Activated CD8-positive, alpha-beta T cell treated with anti-CD3 and anti-CD28 coated beads for 36 hours (primary cell): ENCODE measurements around the gene RNF150. TPM values are rescaled to one million over a fixed set of nuclear protein-coding genes. Genes with fewer than 3 reads are reported as not detected.

Source experiments
- ATAC-seq: fragments of 200-7000 bp; cut with Tn5 transposase; one replicate; pipeline ENCODE4 v1.10.0; 2021; ENCODE audit warnings: mild to moderate bottlenecking, moderate library complexity
- CTCF ChIA-PET: fragments of 350-600 bp; sonication (Branson Sonifier 250); formaldehyde crosslinking; loops from one replicate; lab custom pipeline; 2021; ENCODE audit warnings: antibody characterized with exemption; lab: Charles Lee
- POLR2A ChIA-PET: fragments of 350-600 bp; sonication (Branson Sonifier 250); formaldehyde crosslinking; loops from one replicate; lab custom pipeline; 2021; ENCODE audit warnings: antibody characterized with exemption; lab: Charles Lee
- DNase-seq: peaks from one replicate; pipeline ENCODE4 v3.0.0-alpha.2; 2020
- H3K27ac Mint-ChIP-seq: one replicate; pipeline ENCODE4 v1.8.0; 2021; ENCODE audit warnings: mild to moderate bottlenecking, mixed read lengths
- H3K27me3 Mint-ChIP-seq: one replicate; pipeline ENCODE4 v1.8.0; 2021; ENCODE audit warnings: mixed read lengths
- H3K36me3 Mint-ChIP-seq: one replicate; pipeline ENCODE4 v1.8.0; 2021; ENCODE audit warnings: low read depth, mixed read lengths
- H3K4me1 Mint-ChIP-seq: one replicate; pipeline ENCODE4 v1.8.0; 2021; ENCODE audit warnings: low read depth, mixed read lengths
- H3K4me3 Mint-ChIP-seq: one replicate; pipeline ENCODE4 v1.8.0; 2021; ENCODE audit warnings: mild to moderate bottlenecking, moderate library complexity, mixed read lengths
- H3K9me3 Mint-ChIP-seq: one replicate; pipeline ENCODE4 v1.8.0; 2021; ENCODE audit warnings: mixed read lengths
- CTCF ChIP-seq: fragments of 200-600 bp; IDR thresholded peaks from one replicate; pipeline ENCODE4 v1.8.0; 2022; ENCODE audit warnings: antibody characterized with exemption, mild to moderate bottlenecking
- intact Hi-C: fragments of 100-400 bp; cut with micrococcal nuclease; formaldehyde crosslinking; loops from one replicate; pipeline ENCODE4 v1.10.0; 2022
- total RNA-seq, 2 experiments: library from RNA; stranded (reverse); gene quantifications; one replicate each; pipeline ENCODE4 v1.2.3, GENCODE V29; 2021

The RNF150 gene
- total RNA-seq, 2 experiments from 2014 or later, result 0.09 to 0.43 TPM

- POLR2A ChIA-PET, result no interaction called here
- CTCF ChIA-PET, result no interaction called here
- no peak for TF ChIP-seq CTCF
- Mint-ChIP-seq H3K4me1 (no peaks in the 10 kb centered on the region), H3K4me3 (no peak overlapping the region), H3K27ac (no peak overlapping the region), H3K27me3 (peaks cover 2% of the 10 kb centered on the region), H3K9me3 (no peaks in the 10 kb centered on the region), H3K36me3 (no peaks in the 10 kb centered on the region)
- intact Hi-C loops, result no loop called here
- no peak for DNase-seq
- ATAC-seq, result no peak
Measured at GRCh38 chr4:140839888-140840790, 293.1 kb downstream of the RNF150 start.

GRCh38 chr4:140839406-140839805, 293.9 kb downstream of the RNF150 start:
- CTCF ChIA-PET, result no interaction called here
- Mint-ChIP-seq H3K27me3 (peaks cover 3% of the 10 kb centered on the region), H3K27ac (no peak overlapping the region)

GRCh38 chr4:140837736-140838135, 295.5 kb downstream of the RNF150 start:
- H3K4me3 Mint-ChIP-seq, result no peak overlapping the region
- H3K9me3 Mint-ChIP-seq, result no peaks in the 10 kb centered on the region
- ATAC-seq (no peak), DNase-seq (no peak)
- TF ChIP-seq CTCF, result no peak
- ChIA-PET POLR2A (no interaction called here), CTCF (no interaction called here)
- no peak overlapping the region for H3K27ac Mint-ChIP-seq
- H3K27me3 Mint-ChIP-seq, result peaks cover 5% of the 10 kb centered on the region
- intact Hi-C loops, result no loop called here
- H3K36me3 Mint-ChIP-seq, result no peaks in the 10 kb centered on the region
- no peaks in the 10 kb centered on the region for H3K4me1 Mint-ChIP-seq

More at GRCh38 chr4:140839406-140839805, 293.9 kb downstream of the RNF150 start:
- Mint-ChIP-seq H3K4me3 (no peak overlapping the region), H3K36me3 (no peaks in the 10 kb centered on the region), H3K9me3 (no peaks in the 10 kb centered on the region), H3K4me1 (no peaks in the 10 kb centered on the region)
- POLR2A ChIA-PET, result no interaction called here
- intact Hi-C loops, result no loop called here
- ATAC-seq (no peak), DNase-seq (no peak)
- no peak for TF ChIP-seq CTCF

GRCh38 chr4:140834839-140835495, 298.3 kb downstream of the RNF150 start:
- no peaks in the 10 kb centered on the region for H3K9me3 Mint-ChIP-seq
- H3K4me1 Mint-ChIP-seq, result no peaks in the 10 kb centered on the region
- peaks cover 5% of the 10 kb centered on the region for H3K27me3 Mint-ChIP-seq
- POLR2A ChIA-PET, result no interaction called here
- no peak for ATAC-seq
- DNase-seq, result no peak
- CTCF ChIA-PET, result interaction anchor here (0.7 kb wide), 1 partner anchor 184 kb away, joined by 3 read pairs; no protein-coding TSS in a partner anchor
- no peak for TF ChIP-seq CTCF
- no peak overlapping the region for H3K4me3 Mint-ChIP-seq
- intact Hi-C loops, result no loop called here
- H3K27ac Mint-ChIP-seq, result no peak overlapping the region
- H3K36me3 Mint-ChIP-seq, result no peaks in the 10 kb centered on the region

- CTCF ChIA-PET, result no interaction called here
- Mint-ChIP-seq H3K9me3 (no peaks in the 10 kb centered on the region), H3K36me3 (no peaks in the 10 kb centered on the region), H3K4me3 (no peak overlapping the region), H3K4me1 (no peaks in the 10 kb centered on the region), H3K27me3 (peaks cover 5% of the 10 kb centered on the region), H3K27ac (no peak overlapping the region)
- intact Hi-C loops, result no loop called here
- POLR2A ChIA-PET, result no interaction called here
- ATAC-seq (no peak), DNase-seq (no peak)
- TF ChIP-seq CTCF, result no peak
Measured at GRCh38 chr4:140833280-140833679, 300.0 kb downstream of the RNF150 start.
